Mammary epithelial cell (primary cell): ENCODE measurements around the gene PHC2.

ENCODE experiments used
- CTCF ChIP-seq, 2 donors: IDR thresholded peaks in 1 of 2; conservative IDR thresholded peaks in 1 of 2; 2 replicates each; pipeline ENCODE4 v1.5.1; 2011 to 2012; ENCODE audit warnings: inconsistent platforms in 2 of 2, low read length in 2 of 2, mild to moderate bottlenecking in 2 of 2, control low read depth in 1 of 2, low read depth in 1 of 2; ENCODE audit not compliant: insufficient read depth in 1 of 2; ENCODE audit errors: extremely low read depth in 1 of 2
- EZH2 ChIP-seq: IDR thresholded peaks from 2 replicates; pipeline ENCODE4 v1.6.1; 2012; ENCODE audit warnings: low read length, inconsistent platforms, borderline replicate concordance

DNA sequence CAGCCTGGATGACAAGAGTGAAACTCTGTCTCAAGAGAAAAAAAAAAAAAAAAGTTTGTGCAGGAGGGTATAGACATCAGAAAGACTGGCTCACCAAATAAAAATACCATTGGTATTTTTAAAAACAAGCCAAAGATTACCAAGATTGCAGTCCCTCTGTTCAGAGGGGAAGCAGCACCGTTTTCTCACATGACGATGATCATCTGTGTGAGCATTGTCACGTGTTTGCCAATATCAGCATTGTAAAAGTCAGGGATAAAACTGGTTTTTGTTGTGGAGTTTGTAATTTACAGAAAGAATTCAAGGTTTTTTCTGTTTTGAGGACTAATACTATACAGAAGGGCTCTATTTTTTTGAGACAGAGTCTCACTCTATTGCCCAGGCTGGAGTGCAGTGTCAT is 148.1 kb downstream of the PHC2 start:
- TF ChIP-seq CTCF (conservative IDR thresholded peaks at IDR 0.05 in 1 of 2, IDR thresholded peaks at IDR 0.05 in 1 of 2; ENCODE audit: extremely low read depth in 1 of 2, insufficient read depth in 1 of 2, low read depth in 1 of 2, low read length in 2 of 2): no peak
- no peak for TF ChIP-seq EZH2
